GM19463 (cell line): ENCODE measurements around the gene ARHGAP25.
A peak's percentile ranks its signal among the peaks of the same experiment; 100 is the strongest.

Experiments
- ATAC-seq: cut with Tn5 transposase; IDR thresholded peaks from one replicate; pipeline ENCODE4 v1.9.1; 2021; ENCODE audit warnings: mild to moderate bottlenecking, moderate library complexity; ENCODE audit not compliant: unreplicated experiment

Gene ARHGAP25

GRCh38 chr2:68734688-68735525, at the start of gene ARHGAP25:
Gene ARHGAP25, plus strand, starts transcription at chr2:68734811. Its CDS starts 389 bp downstream, at chr2:68735200.
- ATAC-seq = peak; percentile 64

- no peak for ATAC-seq
Observed at GRCh38 chr2:68686178-68686577, 48.4 kb upstream of the ARHGAP25 start.

- no peak for ATAC-seq
Observed at GRCh38 chr2:68687018-68687417, 47.6 kb upstream of the ARHGAP25 start.

GRCh38 chr2:68689553-68690537, 44.8 kb upstream of the ARHGAP25 start:
- ATAC-seq = peak; percentile 83

- ATAC-seq = no peak
Observed at GRCh38 chr2:68690851-68691250, 43.8 kb upstream of the ARHGAP25 start.

- no peak for ATAC-seq
Observed at GRCh38 chr2:68692511-68692910, 42.1 kb upstream of the ARHGAP25 start.

GRCh38 chr2:68693951-68694350, 40.7 kb upstream of the ARHGAP25 start:
- no peak for ATAC-seq

- no peak for ATAC-seq
Observed at GRCh38 chr2:68695971-68696370, 38.6 kb upstream of the ARHGAP25 start.

- no peak for ATAC-seq
Observed at GRCh38 chr2:68696554-68696953, 38.1 kb upstream of the ARHGAP25 start.

GRCh38 chr2:68698567-68699377, 35.8 kb upstream of the ARHGAP25 start:
- ATAC-seq = no peak

GRCh38 chr2:68700560-68700959, 34.1 kb upstream of the ARHGAP25 start:
- no peak for ATAC-seq

GRCh38 chr2:68706637-68707036, 28.0 kb upstream of the ARHGAP25 start:
- no peak for ATAC-seq

GRCh38 chr2:68708629-68709028, 26.0 kb upstream of the ARHGAP25 start:
- no peak for ATAC-seq

- ATAC-seq = no peak
Observed at GRCh38 chr2:68709421-68709911, 25.1 kb upstream of the ARHGAP25 start.

- no peak for ATAC-seq
Observed at GRCh38 chr2:68710336-68710735, 24.3 kb upstream of the ARHGAP25 start.

- no peak for ATAC-seq
Observed at GRCh38 chr2:68710756-68711155, 23.9 kb upstream of the ARHGAP25 start.

GRCh38 chr2:68714866-68715265, 19.7 kb upstream of the ARHGAP25 start:
- peak; percentile 82 for ATAC-seq

- peak; percentile 55 for ATAC-seq
Observed at GRCh38 chr2:68715353-68716041, 19.1 kb upstream of the ARHGAP25 start.

- no peak for ATAC-seq
Observed at GRCh38 chr2:68716604-68717304, 17.9 kb upstream of the ARHGAP25 start.
